ENCODE results near the gene TFF1.

Gene TFF1

DNA sequence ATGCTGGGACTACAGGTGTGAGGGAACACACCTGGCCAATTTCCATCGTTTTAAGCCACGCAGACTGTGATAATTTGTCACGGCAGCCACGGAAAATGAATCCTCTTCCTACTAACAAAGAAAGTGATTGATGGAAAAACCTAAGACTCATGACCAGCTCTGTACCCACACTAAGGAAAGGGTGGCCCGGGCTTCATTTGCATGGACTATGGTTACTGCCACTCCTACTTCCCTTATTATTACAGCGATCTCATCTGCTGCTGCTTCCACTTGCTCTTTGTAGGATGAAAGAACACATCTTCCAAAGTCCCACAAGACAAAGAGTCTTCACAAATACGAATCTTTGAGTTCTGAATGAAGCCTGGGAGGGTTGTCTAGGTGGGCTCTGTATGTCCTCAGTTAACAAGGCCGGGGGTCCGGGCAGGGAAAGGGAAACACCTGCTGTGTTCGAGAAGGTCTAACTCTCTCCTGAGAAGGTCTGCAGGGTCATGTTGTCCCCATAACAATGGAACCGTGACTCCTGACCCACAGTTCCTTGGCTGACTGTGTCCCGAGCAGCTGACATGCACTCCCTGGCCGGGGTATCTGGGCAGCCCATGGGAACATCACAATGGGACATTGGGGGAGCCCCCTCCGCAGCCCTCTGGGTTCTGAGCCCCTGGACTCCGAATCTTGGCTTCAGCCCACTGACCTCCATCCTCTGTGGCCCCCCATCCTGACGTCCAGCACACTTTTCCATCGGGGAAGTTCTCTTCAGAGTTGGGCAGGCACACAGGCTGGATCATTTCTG, 13.3 kb upstream of the TFF1 start:
- DNase-seq = peak; percentile 13

DNA sequence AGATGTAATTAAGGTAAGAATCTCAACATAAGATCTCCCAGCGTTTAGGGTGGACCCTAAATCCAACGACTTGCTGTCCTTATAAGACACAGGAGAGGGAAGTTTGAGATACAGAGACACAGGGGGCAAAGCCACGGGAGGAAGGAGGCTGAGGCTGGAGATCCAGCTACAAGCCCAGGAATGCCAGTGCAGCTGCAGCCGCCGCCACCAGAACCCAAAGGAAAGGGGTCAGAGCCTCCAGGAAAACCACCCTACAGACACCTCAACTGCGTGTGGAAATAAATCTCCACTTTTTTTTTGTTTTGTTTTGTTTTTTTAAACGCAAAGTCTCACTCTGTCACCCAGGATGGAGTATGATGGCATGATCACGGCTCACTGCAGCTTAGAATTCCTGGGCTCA, 12.1 kb upstream of the TFF1 start:
- DNase-seq = no peak

- no peak for DNase-seq
Measured at GRCh38 chr21:42377951-42378340, 11.6 kb upstream of the TFF1 start.

GRCh38 chr21:42377211-42377950, 11.0 kb upstream of the TFF1 start:
- no peak for DNase-seq

DNA sequence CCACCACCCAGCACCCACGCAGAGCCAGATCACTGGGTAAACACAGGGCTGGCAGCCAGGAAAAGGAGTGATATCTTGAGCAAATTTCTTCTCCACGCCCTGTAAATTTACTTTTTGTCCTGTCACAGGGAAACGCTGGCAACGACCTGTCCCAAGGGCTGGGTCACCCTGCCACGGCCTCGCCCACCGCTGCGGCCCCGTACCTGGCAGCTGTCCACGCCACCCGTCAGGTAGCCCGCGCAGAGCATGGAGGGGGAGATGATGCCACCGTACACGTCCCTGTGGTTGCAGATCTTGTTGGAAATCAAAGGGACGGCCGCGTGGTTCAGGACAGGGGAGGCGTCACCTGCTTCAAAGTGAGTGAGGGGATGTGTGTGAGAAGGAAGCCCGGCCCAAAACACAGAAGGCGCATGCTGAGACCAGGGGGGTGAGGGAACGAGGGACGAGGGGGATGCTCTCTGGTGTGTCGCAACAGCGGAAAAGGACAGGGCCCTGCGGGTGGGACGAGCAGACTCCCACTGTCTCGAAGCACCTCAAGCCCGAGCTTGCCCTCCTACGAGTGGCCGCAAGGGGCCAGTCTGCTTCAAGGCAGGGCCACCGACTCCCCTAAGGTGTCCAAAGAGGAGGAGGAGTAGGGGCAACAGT, 10.1 kb upstream of the TFF1 start:
- no peak for DNase-seq

DNA sequence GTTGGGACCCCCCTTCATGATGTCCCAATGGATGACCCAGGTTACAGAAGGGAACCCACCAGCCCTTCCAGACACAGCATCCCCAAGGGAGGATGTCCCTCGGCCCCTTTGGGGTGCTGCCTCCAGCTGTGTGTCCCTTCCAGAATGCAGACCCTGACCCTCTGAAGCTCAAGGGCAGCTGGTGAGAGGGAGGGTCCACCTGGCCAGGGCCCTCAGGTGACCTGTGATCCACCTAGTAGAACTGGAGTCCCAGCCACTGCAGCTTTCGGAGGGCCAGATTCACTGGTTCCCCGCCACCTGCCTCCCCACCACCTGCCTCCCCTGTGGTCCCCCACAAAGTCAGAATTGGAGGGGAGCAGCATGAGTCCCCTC, 9.6 kb upstream of the TFF1 start:
- no peak for DNase-seq

GRCh38 chr21:42375506-42375905, 9.2 kb upstream of the TFF1 start:
- no peak for DNase-seq

- DNase-seq = no peak
Measured at GRCh38 chr21:42374864-42375499, 8.6 kb upstream of the TFF1 start.

DNA sequence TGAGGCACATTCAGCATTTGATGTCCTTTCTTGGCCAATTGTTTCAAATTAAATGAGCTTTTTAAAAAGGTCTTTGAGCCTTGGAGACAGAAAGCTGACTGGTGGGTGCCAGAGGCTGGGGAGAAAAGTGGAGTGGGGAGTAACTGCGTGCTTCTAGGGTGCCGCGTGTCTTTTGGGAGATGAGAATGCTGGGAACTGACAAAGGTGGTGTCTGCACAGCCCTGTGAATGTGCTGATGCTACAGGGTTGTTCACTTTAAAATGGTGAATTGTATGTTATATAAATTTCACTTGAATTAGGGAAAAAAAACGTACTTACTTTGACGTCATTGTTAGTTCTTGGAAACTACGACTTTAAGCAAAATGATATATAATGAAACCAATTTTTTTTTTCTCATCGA, 8.1 kb upstream of the TFF1 start:
- no peak for DNase-seq

DNA sequence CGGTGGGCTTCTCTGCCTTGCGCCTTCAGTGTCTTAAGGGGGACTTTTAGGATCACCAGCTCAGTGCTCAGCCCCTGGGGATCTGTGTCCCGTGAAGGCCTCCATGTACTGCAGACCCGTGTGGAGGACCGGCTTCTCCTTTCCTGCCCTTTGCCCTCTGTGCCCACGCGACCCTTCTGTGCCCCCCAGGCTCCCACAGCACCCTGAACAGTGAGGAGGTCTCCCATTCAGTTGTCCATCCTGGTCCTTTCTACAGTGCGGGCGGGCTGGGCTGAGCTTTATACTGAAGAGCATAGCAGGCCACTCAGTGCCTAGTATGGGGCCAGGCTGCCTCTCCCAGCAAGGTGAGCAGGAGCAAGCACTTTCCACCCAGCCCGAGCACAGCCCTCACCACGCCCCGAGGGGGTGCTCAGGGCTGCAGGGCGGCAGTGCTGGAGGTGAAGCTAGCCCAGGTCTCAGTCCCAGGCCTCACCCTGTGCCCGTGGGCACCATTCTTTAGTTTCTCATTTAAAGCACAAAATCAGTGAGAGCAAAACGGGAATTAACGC, 7.6 kb upstream of the TFF1 start:
- no peak for DNase-seq

GRCh38 chr21:42373196-42373907, 7.0 kb upstream of the TFF1 start:
- no peak for DNase-seq

DNA sequence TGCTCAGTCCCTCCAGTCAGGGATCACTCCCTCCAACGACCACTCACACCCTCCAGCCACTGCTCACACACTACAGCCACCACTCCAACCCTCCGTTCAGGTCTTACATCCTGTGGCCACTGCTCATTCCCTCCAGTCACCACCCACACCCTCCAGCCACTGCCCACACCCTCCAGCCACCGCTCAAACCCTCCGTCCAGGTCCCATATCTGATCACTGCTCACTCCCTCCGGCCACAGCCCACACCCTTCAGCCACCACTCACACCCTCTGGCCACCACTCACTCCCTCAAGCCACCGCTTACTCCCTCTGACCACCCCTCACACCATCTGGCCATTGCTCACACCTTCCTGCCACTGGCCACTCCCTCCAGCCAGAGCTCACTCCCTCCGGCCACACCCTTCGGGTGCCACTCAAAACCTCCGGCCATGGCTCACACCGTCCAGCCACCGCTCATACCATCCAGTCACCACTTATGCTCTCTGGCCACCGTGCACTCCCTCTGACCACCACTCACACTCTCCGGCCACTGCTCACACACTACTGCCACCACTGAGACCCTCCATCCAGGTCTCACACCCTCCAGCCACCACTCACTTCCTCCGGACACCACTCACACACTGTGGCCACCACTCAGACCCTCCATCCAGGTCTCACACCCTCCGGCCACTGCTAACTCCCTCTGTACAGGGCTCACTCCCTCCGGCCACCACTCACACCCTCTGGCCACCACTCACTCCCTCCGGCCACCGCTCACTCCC, 4.7 kb upstream of the TFF1 start:
- DNase-seq = no peak

DNA sequence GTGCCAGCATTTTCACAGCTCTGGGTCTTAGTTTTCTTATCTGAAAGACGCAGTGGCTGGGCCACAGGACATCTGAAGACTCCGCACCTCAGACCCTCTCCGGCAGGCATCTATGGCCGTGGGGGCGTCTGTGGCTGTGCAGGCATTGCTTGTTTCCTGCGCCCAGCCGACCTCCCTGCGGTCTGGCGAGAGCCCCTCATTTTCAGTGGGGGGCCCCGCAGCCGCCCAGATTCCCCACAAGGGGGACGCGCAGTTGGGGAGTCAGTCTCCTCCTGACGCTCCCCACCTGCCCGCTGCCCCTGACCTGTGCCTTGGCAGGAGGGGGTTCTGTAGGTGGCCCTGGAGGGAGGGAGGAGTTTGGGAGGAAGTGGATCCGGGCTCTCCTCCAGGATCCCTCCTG, 3.5 kb upstream of the TFF1 start:
- no peak for DNase-seq

DNA sequence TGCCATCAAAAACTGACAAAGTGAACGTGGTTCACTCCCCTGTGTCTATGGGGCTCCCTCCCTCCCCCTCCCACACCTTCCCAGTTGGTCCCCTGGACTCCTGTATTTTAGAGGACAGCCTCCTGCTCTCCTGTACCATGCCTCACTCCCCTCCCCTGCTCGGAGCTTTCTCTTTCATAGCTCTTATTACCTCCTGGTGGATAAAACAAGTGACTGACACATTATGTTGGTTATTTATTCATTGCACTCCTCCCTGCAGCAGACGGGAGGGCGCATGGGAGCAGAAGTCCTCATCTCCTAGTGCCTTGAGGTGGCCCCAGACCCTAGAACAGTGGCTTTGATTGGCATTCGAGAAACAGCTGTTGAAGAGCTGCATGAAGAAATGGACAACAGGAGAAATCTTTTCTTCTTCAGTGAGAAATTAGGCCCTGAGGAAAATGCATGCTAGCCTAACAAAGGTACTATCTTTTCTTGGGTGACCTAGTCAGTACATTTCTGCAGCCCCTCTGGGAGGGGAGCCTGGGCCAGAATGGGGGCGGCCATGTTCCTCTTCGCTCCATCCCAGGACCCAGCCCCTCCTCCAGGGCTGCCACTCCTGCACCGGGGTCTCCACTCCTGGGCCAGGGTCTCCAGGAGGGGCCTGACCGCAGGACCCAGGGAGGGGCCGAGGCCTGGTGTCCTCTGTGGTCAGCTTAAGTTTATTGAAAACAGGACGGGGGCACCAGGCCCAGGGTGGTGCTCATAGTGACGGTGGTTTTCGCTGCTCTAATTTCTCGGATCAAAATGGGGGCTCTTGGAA, 1.2 kb upstream of the TFF1 start:
- no peak for DNase-seq

GRCh38 chr21:42365770-42366169, 565 bp downstream of the TFF1 start:
- DNase-seq = no peak

- DNase-seq = peak; percentile 6
Measured at GRCh38 chr21:42364304-42364865, 1.9 kb downstream of the TFF1 start.

DNA sequence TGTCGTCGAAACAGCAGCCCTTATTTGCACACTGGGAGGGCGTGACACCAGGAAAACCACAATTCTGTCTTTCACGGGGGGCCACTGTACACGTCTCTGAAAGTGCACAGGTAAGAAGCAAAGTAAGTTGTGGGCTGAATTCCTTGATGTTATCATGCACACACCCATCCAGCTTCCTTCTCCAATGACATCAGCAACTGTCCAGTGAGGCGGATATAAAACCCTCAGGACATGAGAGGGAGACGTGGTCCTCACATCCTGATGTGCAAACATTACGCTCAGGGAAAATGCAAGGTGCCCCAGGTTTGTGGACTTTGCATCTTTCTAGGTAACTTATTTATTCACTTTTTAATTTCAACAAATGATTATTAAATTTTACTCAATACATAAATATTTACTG, 3.0 kb downstream of the TFF1 start:
- no peak for DNase-seq

DNA sequence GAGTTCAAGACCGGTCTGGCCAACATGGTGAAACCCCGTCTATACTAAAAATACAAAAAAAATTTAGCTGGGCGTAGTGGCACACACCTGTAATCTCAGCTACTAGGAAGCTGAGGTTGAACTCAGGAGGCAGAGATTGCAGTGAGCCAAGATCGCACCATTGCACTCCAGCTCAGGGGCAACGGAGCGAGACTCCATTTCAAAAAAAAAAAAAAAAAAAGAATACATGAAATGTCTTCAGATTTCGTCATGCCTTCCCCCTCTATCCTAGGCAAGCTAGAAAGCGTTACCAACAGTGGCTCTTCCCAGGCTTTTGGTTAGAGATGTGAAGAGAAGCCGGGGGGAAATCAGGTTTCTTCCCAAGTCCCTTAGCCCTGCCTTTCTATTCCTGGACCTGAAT, 3.6 kb downstream of the TFF1 start:
- no peak for DNase-seq

GRCh38 chr21:42362198-42362597, 4.1 kb downstream of the TFF1 start:
- no peak for DNase-seq

DNA sequence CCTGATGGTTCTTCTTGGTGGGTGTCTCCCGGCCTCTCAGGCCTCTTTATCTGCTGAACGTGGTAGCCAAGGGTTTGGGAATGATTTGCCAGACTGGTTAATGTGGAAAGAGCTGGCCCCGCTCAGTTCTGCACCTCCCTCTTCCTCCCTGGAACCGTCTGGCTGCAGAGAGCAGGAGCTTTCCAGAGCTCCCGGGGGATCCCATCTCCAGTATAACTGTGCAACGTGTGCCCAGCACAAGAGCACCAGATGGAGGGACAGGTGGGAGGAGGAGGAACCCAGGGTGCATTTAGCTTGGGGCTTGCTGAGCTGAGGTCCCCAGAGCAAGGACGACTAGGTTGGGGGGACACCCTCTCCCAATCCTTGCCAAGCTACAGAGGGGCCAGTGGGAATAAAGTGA, 5.0 kb downstream of the TFF1 start:
- DNase-seq = no peak

DNA sequence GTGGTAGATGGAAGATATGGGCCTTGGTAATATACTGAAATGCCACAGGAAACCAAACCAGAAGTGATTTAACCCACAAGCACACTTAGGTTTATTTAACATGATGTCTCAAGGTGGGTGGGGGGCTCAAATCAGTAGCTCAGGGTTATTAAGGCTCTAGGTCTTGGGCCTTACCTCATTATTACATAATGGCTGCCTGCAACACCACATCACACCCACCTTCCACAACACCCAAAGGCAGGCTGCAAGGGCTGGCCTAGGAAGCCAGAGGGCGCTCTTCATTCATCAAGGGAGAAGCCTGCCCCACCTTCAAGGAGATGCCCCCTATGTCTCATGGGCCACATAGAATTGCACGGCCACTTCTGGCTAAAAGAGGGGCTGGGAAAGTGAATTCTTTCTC, 6.0 kb downstream of the TFF1 start:
- DNase-seq = no peak

Data from suppressor macrophage treated with lipopolysaccharide for 4 hours (primary cell).